Measurements from ENCODE around the gene PBLD. TPM values are rescaled to one million over a fixed set of nuclear protein-coding genes. Genes with fewer than 3 reads are reported as not detected.

The PBLD gene
- total RNA-seq, 4 donors from 2014 or later, result 1.9 to 4.8 (median 3.0) TPM

DNA sequence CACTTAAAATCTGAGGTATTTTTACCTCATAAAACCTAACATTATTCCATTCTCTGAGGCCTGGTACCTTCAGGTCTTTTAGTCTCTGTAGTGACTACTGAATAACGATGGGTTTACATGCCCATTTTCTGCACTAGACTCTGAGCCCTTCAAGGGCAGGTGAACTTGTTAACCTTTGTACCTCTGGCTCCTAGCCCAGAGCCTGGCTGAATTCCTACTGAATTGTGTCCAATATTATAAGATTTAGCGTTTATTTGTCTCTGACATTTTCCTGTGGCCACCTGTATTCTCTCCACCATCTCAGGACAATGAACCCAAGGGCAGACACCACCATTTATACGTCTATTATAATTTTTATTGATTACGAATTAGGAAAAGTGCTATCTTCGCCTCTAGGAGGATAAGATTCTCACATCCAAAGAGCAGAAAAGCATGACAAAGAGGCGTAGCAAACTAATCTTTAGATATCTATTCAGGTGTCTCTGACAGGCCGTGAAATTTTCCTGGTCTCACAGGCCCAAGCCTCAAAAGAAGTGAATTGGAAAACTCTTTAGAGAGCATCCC is 28.8 kb downstream of the PBLD start:
- in situ Hi-C loops (cut with MboI; ENCODE audit: low sequenced_read_pairs in 4 of 4), result loop anchor here in 3 of 4 donors (25.0 kb wide), 1 partner anchor 442 kb away; no protein-coding TSS in a partner anchor

DNA sequence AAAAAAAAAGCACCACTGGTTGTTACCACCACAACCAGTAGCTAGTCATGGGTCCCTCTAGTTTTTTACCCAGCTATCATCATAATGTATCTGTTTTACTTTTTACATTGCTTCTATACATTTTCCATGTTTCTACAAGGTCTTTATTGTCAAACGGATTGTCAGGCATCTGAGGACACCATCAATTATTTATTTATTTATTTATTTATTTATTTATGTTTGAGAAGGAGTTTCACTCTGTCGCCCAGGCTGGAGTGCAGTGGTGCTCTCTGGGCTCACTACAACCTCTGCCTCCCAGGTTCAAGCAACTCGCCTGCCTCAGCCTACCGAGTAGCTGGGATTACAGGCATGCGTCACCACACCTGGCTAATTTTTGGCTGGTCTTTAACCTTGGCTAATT is 29.9 kb downstream of the PBLD start:
- TF ChIP-seq POLR2A (IDR thresholded peaks at IDR 0.05), result no peak
- TF ChIP-seq CTCF (IDR thresholded peaks at IDR 0.05 in 4 of 5, conservative IDR thresholded peaks at IDR 0.05 in 1 of 5), result no peak
- Histone ChIP-seq H3K27me3 (no peaks in the 10 kb centered on the region), H3K4me3 (no peak overlapping the region), H3K9me3 (no peaks in the 10 kb centered on the region), H3K4me1 (peaks cover 0 to 5% of the 10 kb centered on the region in 2 donors), H3K36me3 (no peaks in the 10 kb centered on the region), H3K27ac (no peak overlapping the region)
- DNase-seq (no peak), ATAC-seq (no peak)
- intact Hi-C loops (cut with DNase I; ENCODE audit: low total_unique reads), result loop anchor here (2.0 to 5.0 kb wide), 3 partner anchors 91 to 514 kb away; no protein-coding TSS in a partner anchor
- in situ Hi-C loops (cut with MboI; ENCODE audit: low sequenced_read_pairs in 4 of 4), result loop anchor here in 3 of 4 donors (25.0 kb wide), 1 partner anchor 441 kb away; no protein-coding TSS in a partner anchor

More for the DNA sequence above, 28.8 kb downstream of the PBLD start:
- H3K27me3 ChIP-seq, result no peaks in the 10 kb centered on the region
- TF ChIP-seq CTCF (IDR thresholded peaks at IDR 0.05 in 4 of 5, conservative IDR thresholded peaks at IDR 0.05 in 1 of 5) (no peak), POLR2A (IDR thresholded peaks at IDR 0.05) (no peak)
- no peaks in the 10 kb centered on the region for H3K9me3 ChIP-seq
- H3K4me1 ChIP-seq, result peaks cover 0 to 5% of the 10 kb centered on the region in 2 donors
- ATAC-seq, result no peak
- no peaks in the 10 kb centered on the region for H3K36me3 ChIP-seq
- no peak overlapping the region for H3K27ac ChIP-seq
- no peak for DNase-seq
- intact Hi-C loops (cut with DNase I; ENCODE audit: low total_unique reads), result loop anchor here (2.0 to 5.0 kb wide), 3 partner anchors 92 to 515 kb away; no protein-coding TSS in a partner anchor
- no peak overlapping the region for H3K4me3 ChIP-seq

DNA sequence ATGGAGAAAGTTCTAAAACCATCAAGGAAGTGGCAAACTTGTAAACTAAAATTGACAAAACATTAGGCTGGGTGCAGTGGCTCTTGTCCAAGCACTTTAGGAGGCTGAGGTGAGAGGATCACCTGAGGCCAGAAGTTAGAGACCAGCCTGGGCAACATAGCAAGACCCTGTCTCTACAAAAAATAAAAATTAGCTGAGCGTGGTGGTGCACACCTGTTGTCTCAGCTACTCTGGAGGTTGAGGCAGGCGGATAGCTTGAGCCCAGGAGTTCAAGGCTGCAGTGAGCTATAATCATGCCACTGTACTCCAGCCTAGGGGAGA is 30.3 kb downstream of the PBLD start:
- Histone ChIP-seq H3K36me3 (no peaks in the 10 kb centered on the region), H3K4me3 (no peak overlapping the region), H3K9me3 (no peaks in the 10 kb centered on the region), H3K27me3 (no peaks in the 10 kb centered on the region), H3K27ac (no peak overlapping the region), H3K4me1 (peaks cover 0 to 5% of the 10 kb centered on the region in 2 donors)
- in situ Hi-C loops (cut with MboI; ENCODE audit: low sequenced_read_pairs in 4 of 4) (loop anchor here in 3 of 4 donors (25.0 kb wide), 1 partner anchor 440 kb away; no protein-coding TSS in a partner anchor), intact Hi-C loops (cut with DNase I; ENCODE audit: low total_unique reads) (loop anchor here (2.0 to 5.0 kb wide), 3 partner anchors 90 to 514 kb away; no protein-coding TSS in a partner anchor)
- DNase-seq (no peak), ATAC-seq (no peak)
- TF ChIP-seq POLR2A (IDR thresholded peaks at IDR 0.05) (no peak), CTCF (IDR thresholded peaks at IDR 0.05 in 4 of 5, conservative IDR thresholded peaks at IDR 0.05 in 1 of 5) (no peak)

DNA sequence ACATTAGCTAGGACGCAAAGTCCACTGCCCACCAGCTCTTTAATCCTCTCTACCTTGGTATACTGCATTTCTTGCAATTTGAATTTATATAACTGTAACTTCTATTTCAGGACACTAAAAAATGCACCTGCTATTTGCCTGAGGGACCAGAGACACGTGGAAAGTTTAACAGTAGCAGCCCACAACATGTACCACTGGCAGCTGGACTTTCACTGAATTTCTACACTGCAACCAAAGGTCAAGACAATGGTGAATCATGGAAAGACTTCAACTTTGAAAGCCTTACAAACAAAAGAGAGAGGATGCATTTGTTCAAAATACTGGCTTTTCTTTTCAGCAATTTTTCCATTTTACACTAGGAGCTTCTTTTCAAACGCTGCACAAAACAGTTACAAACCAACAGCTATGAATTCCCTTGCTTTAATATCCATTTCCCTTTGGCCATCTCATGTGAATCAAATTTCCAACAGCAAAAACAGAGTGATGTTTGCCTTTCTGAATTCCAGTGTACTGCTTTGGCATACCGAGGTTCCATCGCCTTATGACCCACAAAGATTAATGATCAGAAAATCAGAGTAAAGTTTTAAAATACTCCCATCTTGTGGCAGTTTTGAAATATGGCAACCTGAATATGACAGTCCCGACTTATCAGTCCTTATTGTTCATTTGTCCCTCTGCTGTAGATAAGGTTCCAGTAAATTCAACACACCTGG is 30.8 kb downstream of the PBLD start:
- H3K4me3 ChIP-seq, result no peak overlapping the region
- H3K36me3 ChIP-seq, result no peaks in the 10 kb centered on the region
- ATAC-seq (peak; percentile 74 to 84), DNase-seq (no peak)
- intact Hi-C loops (cut with DNase I; ENCODE audit: low total_unique reads), result loop anchor here (2.0 to 5.0 kb wide), 3 partner anchors 90 to 513 kb away; no protein-coding TSS in a partner anchor
- peaks cover 0 to 5% of the 10 kb centered on the region in 2 donors for H3K4me1 ChIP-seq
- TF ChIP-seq POLR2A (IDR thresholded peaks at IDR 0.05) (no peak), CTCF (IDR thresholded peaks at IDR 0.05 in 4 of 5, conservative IDR thresholded peaks at IDR 0.05 in 1 of 5) (peak in 4 of 5 experiments; percentile 26 to 55 (median 45))
- in situ Hi-C loops (cut with MboI; ENCODE audit: low sequenced_read_pairs in 4 of 4), result loop anchor here in 3 of 4 donors (25.0 kb wide), 1 partner anchor 440 kb away; no protein-coding TSS in a partner anchor
- H3K27me3 ChIP-seq, result no peaks in the 10 kb centered on the region
- H3K9me3 ChIP-seq, result no peaks in the 10 kb centered on the region
- no peak overlapping the region for H3K27ac ChIP-seq

All from gastrocnemius medialis (tissue), 4 donors.